D721Med (cell line): ENCODE measurements around the gene ZNF407.

Experiments used
- DNase-seq: peaks from one replicate; pipeline ENCODE4 v3.0.0; 2011; ENCODE audit warnings: low spot score; ENCODE audit not compliant: insufficient read length
- FAIRE-seq: peaks from 2 replicates; lab custom pipeline; 2011; peaks lifted over from hg19 to GRCh38; lab: Jason Lieb, UNC
- CTCF ChIP-seq: IDR thresholded peaks from 2 replicates; pipeline ENCODE4 v1.5.1; 2012; ENCODE audit warnings: mild to moderate bottlenecking, control low read depth; ENCODE audit not compliant: insufficient read depth; ENCODE audit errors: missing control alignments

Gene ZNF407

GRCh38 chr18:74797577-74798151 is 200.0 kb downstream of the ZNF407 start:
- FAIRE-seq (no peak), DNase-seq (no peak)

GRCh38 chr18:74799542-74799941 is 201.9 kb downstream of the ZNF407 start:
- FAIRE-seq (no peak), DNase-seq (no peak)
- TF ChIP-seq CTCF = no peak

More at GRCh38 chr18:74797577-74798151, 200.0 kb downstream of the ZNF407 start:
- TF ChIP-seq CTCF = no peak

GRCh38 chr18:74800098-74800497 is 202.4 kb downstream of the ZNF407 start:
- TF ChIP-seq CTCF = no peak
- FAIRE-seq = no peak
- no peak for DNase-seq

- no peak for DNase-seq
- FAIRE-seq = no peak
- TF ChIP-seq CTCF = no peak
These were observed 205.4 kb downstream of the ZNF407 start for GRCh38 chr18:74803117-74803516.

- no peak for TF ChIP-seq CTCF
- FAIRE-seq = peak; percentile 99
- no peak for DNase-seq
These were observed 206.1 kb downstream of the ZNF407 start for GRCh38 chr18:74803769-74804168.

- no peak for TF ChIP-seq CTCF
- DNase-seq (no peak), FAIRE-seq (no peak)
These were observed 207.0 kb downstream of the ZNF407 start for GRCh38 chr18:74804677-74805076.

GRCh38 chr18:74806073-74806472 is 208.4 kb downstream of the ZNF407 start:
- DNase-seq = no peak
- TF ChIP-seq CTCF = no peak
- no peak for FAIRE-seq
